GM18907 (cell line): ENCODE data around the gene TMEM126A.
"Not testable (repeated sequence)": the region's sequence is repeated elsewhere in the genome, so short reads cannot be mapped to it uniquely, and the experiment has no call there.

Experiments used
- ATAC-seq: cut with Tn5 transposase; IDR thresholded peaks from one replicate; pipeline ENCODE4 v1.9.1; 2021; ENCODE audit warnings: mild to moderate bottlenecking, moderate library complexity; ENCODE audit not compliant: unreplicated experiment

TMEM126A gene

DNA sequence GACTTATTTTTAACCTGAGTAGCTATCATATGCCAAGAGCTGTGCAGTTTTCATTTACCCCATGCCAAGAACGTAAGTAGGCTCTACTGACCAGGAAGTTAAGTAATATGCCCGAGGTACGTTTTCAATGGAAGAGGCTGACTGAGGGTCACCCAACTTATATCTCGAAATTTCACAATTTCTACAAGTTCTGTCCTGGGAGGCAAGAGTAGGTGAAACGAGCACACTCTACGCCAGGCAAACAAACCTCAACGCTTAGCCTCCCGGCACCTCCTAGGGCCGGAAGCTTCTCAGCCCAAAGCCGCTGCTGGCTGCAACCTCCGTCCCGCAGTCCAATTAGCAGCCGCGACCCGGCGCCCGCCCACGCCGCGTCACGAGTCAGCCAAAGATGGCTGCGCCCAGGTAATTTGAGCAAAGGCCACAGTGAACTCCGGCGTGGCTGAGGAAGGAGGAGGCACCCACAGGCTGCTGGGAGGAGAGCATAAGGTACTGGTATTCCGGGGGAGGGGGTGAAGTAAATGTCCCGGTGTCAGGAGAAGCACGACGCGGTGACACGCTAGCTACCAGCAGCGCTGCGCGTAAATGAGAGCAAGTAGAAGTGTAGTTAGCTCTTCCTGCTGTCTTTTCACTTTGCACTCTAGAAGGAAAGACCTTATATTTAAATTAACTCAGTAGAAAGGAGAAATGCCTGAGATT, at the start of gene TMEM126A:
Gene TMEM126A (plus strand): TSS at position 364 of the 696 bp plus-strand sequence. CDS start 2,289 bp downstream, outside the sequence.
- peak; percentile 100 for ATAC-seq

DNA sequence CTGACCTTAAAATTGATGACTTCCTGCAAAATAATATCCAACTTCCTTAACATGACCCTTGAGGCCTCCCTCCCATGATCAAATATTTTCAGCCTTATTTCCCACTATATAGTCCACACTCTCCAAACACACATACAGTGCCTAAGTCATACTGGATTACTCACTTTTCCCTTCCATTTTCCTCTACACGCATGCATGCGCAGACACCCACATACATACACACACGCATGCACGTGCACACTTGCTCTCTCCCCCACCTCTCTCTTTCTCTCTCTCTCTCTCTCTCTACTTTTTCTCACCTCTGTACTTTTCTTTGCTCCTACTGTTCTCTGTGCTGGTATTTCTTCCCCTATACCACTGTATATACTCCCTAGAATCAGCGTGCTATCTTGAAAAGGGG, 48.7 kb upstream of the TMEM126A start:
- no peak for ATAC-seq

DNA sequence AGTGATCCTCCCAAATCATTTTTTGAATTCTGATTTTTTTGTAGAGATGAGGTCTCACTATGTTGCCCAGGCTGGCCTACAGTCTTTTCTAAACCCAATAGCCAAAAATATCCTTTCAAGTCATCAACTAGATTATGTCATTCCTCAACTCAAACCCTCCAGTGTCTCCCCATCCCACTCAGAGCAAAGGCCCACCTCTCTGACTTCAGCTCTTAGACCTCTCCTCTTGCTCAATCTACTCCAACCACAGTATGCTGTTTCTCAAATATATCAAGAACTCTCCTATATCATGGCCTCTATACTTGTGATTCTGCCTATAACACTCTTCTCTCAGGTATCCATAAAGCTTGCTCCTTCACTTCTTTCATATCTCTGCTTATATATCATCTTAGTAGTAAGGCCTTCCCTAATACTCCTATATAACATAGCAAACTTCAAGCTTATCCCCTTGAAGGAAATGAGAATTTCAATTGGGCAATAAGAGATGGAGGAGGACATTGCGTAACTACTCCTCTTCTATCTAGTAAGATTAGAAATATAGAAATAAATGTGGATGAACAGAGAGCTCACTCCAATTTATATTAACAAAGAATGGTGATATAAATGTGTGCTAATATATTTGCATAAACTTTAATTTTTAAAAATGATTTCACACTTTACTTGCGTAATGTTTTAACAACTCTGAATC, 45.1 kb upstream of the TMEM126A start:
- no peak for ATAC-seq

DNA sequence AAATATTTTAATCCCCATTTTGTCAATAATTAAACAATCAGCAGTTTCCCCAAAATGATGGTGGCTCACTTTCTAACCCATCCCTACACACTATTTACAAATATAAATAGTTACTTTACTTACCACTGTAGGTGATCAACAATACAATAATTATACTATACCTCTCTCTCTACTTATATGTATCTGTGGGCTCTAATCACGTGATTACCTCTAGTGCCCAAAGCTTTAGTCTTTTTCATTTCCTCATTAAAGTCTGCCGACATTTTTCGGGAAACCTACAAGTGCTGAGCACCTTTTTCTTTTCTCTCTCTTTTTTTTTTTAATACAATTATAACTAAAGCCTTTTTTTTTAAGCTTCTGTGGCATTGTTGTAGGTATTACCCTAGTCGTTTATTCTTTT, 44.5 kb upstream of the TMEM126A start:
- ATAC-seq, result no peak

DNA sequence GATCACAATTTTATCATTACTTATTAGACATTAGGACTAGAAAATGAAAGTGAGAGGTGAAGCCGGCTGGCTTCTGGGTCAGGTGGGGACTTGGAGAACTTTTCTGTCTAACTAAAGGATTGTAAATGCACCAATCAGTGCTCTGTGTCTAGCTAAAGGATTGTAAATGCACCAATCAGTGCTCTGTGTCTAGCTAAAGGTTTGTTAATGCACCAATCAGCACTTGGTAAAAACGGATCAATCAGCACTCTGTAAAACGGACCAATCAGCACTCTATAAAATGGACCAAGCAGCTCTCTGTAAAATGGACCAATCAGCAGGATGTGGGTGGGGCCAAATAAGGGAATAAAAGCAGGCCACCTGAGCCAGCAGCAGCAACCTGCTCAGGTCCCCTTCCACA, 41.5 kb upstream of the TMEM126A start:
- not testable (repeated sequence) for ATAC-seq

DNA sequence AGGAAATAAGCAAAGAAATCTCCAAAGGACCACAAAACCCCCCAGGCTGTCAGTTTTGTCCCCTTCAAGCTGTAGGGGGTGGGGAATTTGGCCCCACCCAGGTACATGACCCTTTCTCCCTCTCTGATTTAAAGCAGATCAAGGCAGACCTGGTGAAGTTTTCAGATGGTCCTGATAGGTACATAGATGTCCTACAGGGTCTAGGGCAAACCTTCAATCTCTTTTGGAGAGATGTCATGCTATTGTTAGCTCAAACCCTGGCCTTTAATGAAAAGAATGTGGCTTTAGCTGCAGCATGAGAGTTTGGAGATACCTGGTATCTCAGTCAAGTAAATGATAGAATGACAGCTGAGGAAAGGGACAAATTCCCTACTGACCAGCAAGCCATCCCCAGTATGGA, 39.1 kb upstream of the TMEM126A start:
- ATAC-seq, result not testable (repeated sequence)

DNA sequence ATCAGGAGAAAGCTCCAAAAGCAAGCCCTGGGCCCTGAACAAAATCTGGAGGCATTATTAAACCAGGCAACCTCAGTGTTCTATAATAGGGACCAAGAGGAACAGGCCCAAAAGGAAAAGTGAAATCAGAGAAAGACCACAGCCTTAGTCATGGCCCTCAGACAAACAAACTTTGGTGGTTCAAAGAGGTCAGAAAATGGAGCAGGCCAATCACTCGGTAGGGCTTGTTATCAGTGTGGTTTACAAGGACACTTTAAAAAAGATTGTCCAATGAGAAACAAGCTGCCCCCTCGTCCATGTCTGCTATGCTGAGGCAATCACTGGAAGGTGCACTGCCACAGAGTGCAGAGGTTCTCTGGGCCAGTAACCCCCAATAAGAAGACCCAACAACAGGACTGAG, 38.5 kb upstream of the TMEM126A start:
- not testable (repeated sequence) for ATAC-seq

DNA sequence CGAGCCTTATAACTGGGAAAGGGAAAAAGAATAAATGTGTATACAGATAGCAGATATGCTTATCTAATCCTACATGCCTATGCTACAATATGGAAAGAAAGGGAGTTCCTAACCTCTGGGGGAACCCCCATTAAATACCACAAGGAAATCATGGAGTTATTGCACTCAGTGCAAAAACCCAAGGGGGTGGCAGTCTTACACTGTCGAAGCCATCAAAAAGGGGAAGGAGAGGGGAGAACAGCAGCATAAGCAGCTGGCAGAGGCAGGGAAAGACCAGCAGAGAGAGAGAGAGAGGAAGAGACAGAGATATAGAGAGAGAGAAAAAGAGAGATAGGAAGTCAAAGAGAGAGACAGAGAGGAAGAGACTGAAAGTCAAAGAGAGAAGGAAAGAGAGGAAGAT, 36.1 kb upstream of the TMEM126A start:
- ATAC-seq, result not testable (repeated sequence)

DNA sequence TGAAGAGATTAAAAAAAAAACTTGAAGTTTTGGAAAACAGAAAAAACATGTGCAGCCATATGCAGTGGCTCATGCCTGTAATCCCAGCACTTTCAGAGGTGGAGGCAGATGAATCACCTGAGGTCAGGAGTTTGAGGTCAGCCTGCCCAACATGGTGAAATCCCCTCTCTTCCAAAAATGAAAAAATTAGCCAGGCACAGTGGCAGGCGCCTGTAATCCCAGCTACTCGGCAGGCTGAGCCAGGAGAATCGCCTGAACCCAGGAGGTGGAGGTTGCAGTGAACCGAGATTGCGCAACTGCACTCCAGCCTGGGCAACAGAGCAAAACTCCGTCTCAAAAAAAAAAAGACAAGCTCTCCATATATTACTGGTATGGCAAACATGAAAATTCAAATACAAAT, 28.3 kb upstream of the TMEM126A start:
- no peak for ATAC-seq

DNA sequence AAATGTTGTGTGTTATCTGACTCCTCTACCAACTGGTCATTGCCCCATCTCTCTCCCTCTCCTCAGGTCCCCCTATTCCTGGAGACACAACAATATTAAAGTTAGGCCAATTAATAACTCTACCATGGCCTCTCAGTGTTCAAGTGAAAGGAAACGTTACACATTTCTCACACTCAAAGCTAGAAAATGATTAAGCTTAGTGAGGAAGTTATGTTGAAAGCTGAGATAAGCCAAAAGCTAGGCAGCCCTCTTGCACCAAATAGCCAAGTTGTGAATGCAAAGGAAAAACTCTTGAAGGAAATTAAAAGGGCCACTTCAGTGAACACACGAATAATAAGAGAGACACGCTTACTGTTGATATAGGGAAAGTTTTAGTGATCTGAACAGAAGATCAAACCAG, 27.5 kb upstream of the TMEM126A start:
- no peak for ATAC-seq

DNA sequence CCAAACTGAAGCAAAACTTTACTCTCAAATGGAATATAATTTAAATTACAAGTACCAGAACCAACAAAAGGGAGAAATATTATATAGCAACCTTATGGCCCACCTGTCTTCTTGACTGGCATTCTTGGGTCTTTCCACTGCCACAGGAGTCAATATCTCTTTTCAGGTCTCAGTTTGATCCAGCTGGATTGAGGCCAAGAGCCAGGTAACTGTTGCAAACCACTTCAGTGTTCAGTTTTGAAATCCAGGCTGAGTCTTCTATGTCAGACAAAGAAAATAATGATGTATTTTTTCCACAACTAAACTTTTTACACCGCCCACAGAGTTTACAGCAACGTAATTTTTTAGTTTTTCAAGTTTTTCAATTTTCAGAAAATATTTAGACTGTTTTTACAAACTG, 21.3 kb upstream of the TMEM126A start:
- no peak for ATAC-seq

DNA sequence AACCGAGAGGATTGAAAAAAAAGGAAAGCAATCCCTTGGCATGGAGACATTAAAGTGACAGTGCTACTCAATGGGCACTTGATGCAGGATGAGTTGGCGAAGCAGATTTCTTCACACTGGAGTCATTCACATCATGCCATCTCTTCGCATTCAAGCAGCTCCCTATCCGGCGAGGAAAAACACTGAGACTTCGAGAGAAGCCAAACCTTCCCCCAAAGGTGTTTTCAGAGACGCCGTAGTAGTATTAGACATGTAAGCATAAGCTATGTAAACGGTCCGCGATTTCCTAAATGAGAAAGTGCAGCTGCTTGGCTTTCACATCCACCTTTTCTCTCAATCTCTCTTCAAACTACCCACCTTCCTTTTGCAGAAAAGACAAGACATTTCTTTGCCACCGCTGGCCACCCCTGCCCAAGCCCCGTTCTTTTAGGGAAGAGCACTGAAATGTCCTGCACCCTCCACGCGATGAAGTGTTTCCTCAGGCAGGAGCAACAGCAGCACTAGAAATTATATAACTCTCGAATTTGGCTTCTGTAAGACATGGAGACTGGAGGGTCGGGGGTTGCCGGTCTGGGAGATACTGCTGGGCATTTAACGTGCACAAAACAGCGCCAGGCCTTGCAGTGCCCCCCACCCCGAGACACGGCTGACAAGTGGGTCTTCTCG, 20.3 kb upstream of the TMEM126A start, which contains the start of gene DLG2:
Gene DLG2 (minus strand): TSS at position 13 of the 666 bp plus-strand sequence.
- peak; percentile 1 for ATAC-seq

DNA sequence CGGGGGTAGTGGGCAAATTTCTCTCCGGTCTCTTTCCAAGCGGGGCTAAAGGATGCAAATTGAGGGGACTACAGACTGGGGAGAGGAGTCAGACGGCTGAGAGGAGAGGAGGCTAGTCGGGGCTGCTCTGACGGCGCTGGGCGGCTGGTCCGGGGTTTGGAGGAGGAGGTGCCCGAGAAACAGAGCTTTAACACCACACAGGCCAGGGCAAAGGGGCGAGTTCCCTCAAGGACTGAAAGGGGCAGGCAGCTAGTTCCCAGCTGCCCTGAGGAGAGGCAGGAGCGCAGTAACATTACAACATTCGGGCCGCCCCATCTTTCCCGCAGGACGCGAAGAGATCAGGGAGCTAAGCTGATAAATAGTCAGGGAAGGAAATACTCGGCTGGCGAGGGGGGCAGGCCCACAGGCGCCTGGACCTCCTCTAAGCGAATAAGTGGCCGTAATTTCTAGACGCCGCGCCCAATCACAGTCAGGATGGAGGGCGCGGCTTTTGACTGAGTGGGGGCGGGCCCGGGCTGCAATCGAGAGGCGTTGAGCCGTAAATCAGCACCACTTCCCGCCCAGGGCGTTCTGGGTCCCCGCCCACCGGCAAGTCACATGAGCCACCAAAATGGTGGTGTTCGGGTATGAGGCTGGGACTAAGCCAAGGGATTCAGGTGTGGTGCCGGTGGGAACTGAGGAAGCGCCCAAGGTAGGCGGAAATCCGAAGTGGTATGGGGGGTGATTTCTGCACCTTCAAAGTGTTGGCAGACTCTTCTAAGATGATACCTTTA, 19.6 kb upstream of the TMEM126A start, which contains the start of gene TMEM126B:
Gene TMEM126B (plus strand): TSS at position 596 of the 773 bp plus-strand sequence. CDS start 15 bp downstream, at position 611.
- peak; percentile 99 for ATAC-seq

DNA sequence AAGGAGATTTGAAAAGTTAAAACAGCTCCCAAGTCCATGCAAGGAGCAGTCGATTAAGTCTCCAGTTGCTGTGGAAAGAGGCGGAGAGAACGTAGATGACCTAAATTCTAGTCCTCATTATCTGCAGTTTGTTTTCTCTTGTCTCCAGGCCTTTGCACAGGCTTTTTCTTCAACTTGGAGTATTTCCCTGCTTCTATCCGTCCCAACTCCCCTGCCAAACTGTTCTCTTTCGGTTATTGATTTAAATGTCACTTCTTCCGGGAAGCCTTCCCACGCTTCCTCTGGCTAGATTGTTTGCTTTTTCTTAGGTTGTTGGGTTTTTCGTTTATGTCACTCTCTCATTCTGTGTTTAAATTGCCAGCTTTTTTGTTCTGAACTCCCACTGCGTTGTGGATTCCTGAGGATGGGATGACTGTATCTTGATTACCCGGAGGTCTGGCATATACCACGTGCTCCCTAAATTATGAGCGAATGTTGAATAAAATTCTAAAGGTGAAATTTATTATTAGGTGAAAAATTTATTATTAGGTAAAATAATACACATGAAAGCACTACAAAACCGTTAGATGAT, 18.9 kb upstream of the TMEM126A start:
- peak; percentile 15 for ATAC-seq

DNA sequence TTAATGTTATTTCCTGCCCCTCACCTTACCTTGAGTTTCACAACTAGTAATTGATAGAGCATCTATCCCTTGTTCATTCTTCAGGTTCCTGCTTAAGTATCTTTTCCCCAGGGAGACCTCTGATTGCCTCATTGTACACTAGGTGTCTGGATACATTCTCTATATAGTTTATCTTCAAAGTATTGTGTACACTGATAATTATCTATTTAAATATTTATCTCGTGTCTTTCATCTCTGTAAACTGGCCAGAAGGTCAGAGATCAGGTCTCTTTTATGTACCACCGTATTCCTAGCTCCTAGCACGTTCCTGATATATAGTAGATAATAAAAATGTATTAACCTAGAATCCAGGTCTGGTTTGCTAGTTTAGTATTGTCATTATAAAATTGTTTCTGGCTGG, 13.0 kb upstream of the TMEM126A start:
- no peak for ATAC-seq

DNA sequence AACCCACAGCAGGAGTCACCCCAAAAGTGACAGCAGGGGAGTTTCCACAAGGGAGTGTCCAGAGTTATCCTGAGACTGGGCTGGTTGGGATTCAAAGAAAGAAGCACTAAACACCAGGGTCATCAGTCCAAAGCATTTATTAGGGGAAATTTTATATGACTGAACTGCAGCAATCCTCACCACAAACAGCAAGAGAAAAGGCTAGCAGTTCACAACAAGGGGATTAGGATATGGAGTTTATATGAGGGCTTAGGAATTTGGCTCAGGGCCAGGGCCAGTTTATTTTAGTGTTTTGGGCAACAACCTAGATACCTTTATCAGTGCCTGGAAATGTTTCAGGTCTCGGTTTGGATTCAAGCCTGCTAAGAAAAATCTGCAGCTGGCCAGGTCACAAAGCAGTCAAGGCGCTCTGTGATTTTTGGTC, 4.6 kb upstream of the TMEM126A start:
- ATAC-seq, result no peak

DNA sequence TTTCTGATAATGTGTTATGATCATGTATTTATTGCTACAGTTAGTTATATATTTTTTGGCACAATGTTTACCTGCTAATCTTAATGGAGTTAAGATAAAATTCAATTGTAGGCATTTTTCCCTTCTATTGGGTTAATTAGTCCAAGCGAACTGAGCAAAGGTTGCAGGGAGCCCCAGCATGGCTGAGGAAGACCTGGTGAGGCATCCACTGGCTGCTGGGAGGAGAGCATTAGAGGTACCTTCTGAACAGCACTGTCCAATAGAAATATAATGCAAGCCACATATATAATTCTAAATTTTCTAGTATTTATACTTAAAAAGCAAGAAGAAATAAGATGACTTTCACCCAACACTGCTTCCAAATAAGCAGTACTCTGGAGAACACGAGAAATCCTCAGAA, 689 bp upstream of the TMEM126A start:
- no peak for ATAC-seq

DNA sequence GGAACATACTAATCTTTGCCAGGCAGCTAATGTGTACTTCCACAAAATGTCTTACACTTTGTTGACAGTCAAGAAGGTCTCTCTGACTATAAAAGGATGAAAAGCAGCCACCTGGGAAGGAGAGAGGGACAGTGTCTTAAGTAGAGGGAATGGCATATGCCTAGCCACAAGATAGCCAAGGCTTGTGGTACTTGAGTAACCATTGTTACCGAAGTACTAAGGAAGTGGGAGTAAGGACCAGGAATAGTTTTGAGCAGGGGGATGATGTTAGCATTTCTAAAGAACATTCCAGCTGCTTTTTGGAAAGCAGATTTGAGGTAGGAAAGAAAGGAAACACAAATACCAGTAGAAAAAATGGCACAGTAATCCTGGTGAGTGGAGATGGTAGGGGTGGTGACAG, 3.4 kb downstream of the TMEM126A start:
- ATAC-seq, result no peak

DNA sequence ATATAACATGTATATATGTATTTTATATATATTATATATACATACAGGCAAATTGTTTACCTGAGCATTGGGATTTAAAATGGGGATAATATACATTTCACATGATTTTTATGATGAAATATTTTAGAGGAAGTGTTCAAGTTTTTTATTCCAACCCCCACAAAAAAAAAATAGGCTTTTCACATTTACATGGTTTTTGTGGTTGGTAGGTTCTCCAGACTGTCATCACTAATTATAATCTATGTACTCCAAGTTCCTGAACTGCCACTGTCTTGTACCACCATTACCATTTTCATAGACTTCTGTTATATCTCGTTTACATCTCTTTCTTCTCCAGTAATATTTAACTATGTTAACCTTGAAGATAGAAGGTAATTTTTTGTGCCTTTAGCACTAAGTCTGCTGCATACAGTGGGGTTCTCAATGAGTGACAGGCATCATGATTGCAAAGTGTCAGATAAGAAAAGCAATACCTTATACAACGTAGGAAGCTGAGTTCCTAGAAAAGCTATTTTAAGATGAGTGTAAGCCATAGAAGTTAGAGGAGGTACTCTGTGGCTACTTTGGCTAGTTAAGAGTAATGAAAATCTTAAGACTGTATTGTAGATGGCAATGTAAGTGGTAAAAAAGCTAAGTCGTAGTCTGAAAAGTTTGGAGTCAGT, 5.2 kb downstream of the TMEM126A start:
- no peak for ATAC-seq

DNA sequence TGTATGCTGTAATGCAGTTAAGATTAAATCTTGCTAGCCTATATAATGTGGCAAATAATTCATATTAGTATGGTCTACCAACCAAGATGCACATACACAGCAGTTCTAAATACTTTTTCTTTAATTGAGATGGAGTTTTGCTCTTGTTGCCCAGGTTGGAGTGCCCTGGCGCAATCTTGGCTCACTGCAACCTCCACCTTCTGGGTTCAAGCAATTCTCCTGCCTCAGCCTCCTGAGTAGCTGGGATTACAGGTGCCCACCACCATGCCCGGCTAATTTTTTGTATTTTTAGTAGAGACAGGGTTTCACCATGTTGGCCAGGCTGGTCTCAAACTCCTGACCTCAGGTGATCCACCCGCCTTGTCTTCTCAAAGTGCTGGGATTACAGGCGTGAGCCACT, 6.6 kb downstream of the TMEM126A start:
- not testable (repeated sequence) for ATAC-seq
